DND-41 (cell line): Measurements from ENCODE around the gene FREM1.

Experiments
- ATAC-seq: fragments of 200-7000 bp; cut with Tn5 transposase; 3 replicates; pipeline ENCODE4 v1.9.1; 2021; ENCODE audit warnings: low read depth; ENCODE audit not compliant: insufficient read depth
- DNase-seq: peaks from one replicate; pipeline ENCODE4 v3.0.0-alpha.2; 2020
- H2AFZ ChIP-seq: 2 replicates; pipeline ENCODE4 v1.6.0; 2012; ENCODE audit warnings: low read depth, low read length
- H3K27ac ChIP-seq: 2 replicates; pipeline ENCODE4 v1.5.1; 2012; ENCODE audit warnings: low read length, inconsistent platforms
- H3K27me3 ChIP-seq: fragments of 200-600 bp; sonication (generic); 2 replicates; pipeline ENCODE4 v1.6.0; 2012; ENCODE audit warnings: low read length, mild to moderate bottlenecking, inconsistent platforms; ENCODE audit not compliant: insufficient read depth, poor library complexity
- H3K36me3 ChIP-seq: 2 replicates; pipeline ENCODE4 v1.5.1; 2012; ENCODE audit warnings: low read length, inconsistent platforms; ENCODE audit not compliant: insufficient read depth
- H3K4me1 ChIP-seq: 2 replicates; pipeline ENCODE4 v1.5.1; 2012; ENCODE audit warnings: mild to moderate bottlenecking, low read length; ENCODE audit not compliant: insufficient read depth
- H3K4me2 ChIP-seq: 2 replicates; pipeline ENCODE4 v1.6.0; 2012; ENCODE audit warnings: mild to moderate bottlenecking, moderate library complexity, low read length, inconsistent platforms; ENCODE audit not compliant: insufficient read depth
- H3K4me3 ChIP-seq, 2 experiments: fragments of 200-600 bp in 1 of 2; shearing (Covaris generic) in 1 of 2; 2 replicates each; pipeline ENCODE4 v1.5.1; 2012 to 2016; ENCODE audit warnings: inconsistent platforms in 2 of 2, low read length in 2 of 2, mild to moderate bottlenecking in 2 of 2, low read depth in 1 of 2, moderate library complexity in 1 of 2
- H3K79me2 ChIP-seq: 2 replicates; pipeline ENCODE4 v1.6.0; 2012; ENCODE audit warnings: low read length, inconsistent platforms; ENCODE audit not compliant: insufficient read depth
- H3K9ac ChIP-seq: 2 replicates; pipeline ENCODE4 v1.6.0; 2012; ENCODE audit warnings: low read depth, mild to moderate bottlenecking, inconsistent platforms, low read length, moderate library complexity
- H3K9me3 ChIP-seq: 2 replicates; pipeline ENCODE4 v1.5.1; 2012; ENCODE audit warnings: low read length, moderate library complexity, mild to moderate bottlenecking, inconsistent platforms; ENCODE audit not compliant: insufficient read depth, severe bottlenecking
- H4K20me1 ChIP-seq: 2 replicates; pipeline ENCODE4 v1.6.0; 2012; ENCODE audit warnings: low read length; ENCODE audit not compliant: insufficient read depth
- CTCF ChIP-seq: IDR thresholded peaks from 2 replicates; pipeline ENCODE4 v1.5.1; 2012; ENCODE audit warnings: borderline replicate concordance, low read length, moderate library complexity, mild to moderate bottlenecking; ENCODE audit not compliant: poor library complexity, severe bottlenecking; ENCODE audit errors: extremely low read depth
- EZH2 ChIP-seq: IDR thresholded peaks from 3 replicates; pipeline ENCODE4 v1.6.1; 2012; ENCODE audit warnings: borderline replicate concordance, low read depth, mild to moderate bottlenecking, moderate library complexity, low read length, inconsistent platforms; ENCODE audit not compliant: severe bottlenecking

Gene FREM1

GRCh38 chr9:14744768-14745167 lies 165.5 kb downstream of the FREM1 start:
- no peaks in the 10 kb centered on the region for H3K79me2 ChIP-seq
- H2AFZ ChIP-seq: no peak overlapping the region
- H3K4me3 ChIP-seq: no peak overlapping the region
- no peak for DNase-seq
- no peak overlapping the region for H3K4me2 ChIP-seq
- H3K27ac ChIP-seq: no peak overlapping the region
- no peak overlapping the region for H3K9ac ChIP-seq
- no peak for ATAC-seq
- H3K4me1 ChIP-seq: no peaks in the 10 kb centered on the region
- H3K36me3 ChIP-seq: no peaks in the 10 kb centered on the region
- TF ChIP-seq EZH2 (no peak), CTCF (no peak)
- no peaks in the 10 kb centered on the region for H4K20me1 ChIP-seq
- H3K27me3 ChIP-seq: no peaks in the 10 kb centered on the region
- no peaks in the 10 kb centered on the region for H3K9me3 ChIP-seq

GRCh38 chr9:14741369-14741768 lies 168.9 kb downstream of the FREM1 start:
- Histone ChIP-seq H3K9ac (no peak overlapping the region), H3K36me3 (no peaks in the 10 kb centered on the region), H3K79me2 (no peaks in the 10 kb centered on the region), H3K4me1 (no peaks in the 10 kb centered on the region), H3K27ac (no peak overlapping the region), H3K9me3 (no peaks in the 10 kb centered on the region), H4K20me1 (no peaks in the 10 kb centered on the region), H3K4me3 (no peak overlapping the region), H2AFZ (no peak overlapping the region), H3K4me2 (no peak overlapping the region), H3K27me3 (no peaks in the 10 kb centered on the region)
- TF ChIP-seq EZH2: no peak
- TF ChIP-seq CTCF: no peak
- DNase-seq (no peak), ATAC-seq (no peak)

- Histone ChIP-seq H3K4me1 (no peaks in the 10 kb centered on the region), H2AFZ (no peak overlapping the region), H3K9ac (no peak overlapping the region), H3K27me3 (no peaks in the 10 kb centered on the region), H3K79me2 (no peaks in the 10 kb centered on the region), H4K20me1 (no peaks in the 10 kb centered on the region), H3K36me3 (no peaks in the 10 kb centered on the region), H3K4me2 (no peak overlapping the region), H3K4me3 (no peak overlapping the region), H3K27ac (no peak overlapping the region), H3K9me3 (no peaks in the 10 kb centered on the region)
- ATAC-seq (no peak), DNase-seq (no peak)
- TF ChIP-seq CTCF (no peak), EZH2 (no peak)
Measured at GRCh38 chr9:14733133-14733532, 177.1 kb downstream of the FREM1 start.

- H3K4me2 ChIP-seq: no peak overlapping the region
- H3K27ac ChIP-seq: no peak overlapping the region
- no peaks in the 10 kb centered on the region for H3K27me3 ChIP-seq
- no peaks in the 10 kb centered on the region for H3K79me2 ChIP-seq
- H3K4me1 ChIP-seq: no peaks in the 10 kb centered on the region
- DNase-seq: no peak
- no peaks in the 10 kb centered on the region for H4K20me1 ChIP-seq
- H3K36me3 ChIP-seq: no peaks in the 10 kb centered on the region
- TF ChIP-seq CTCF (no peak), EZH2 (no peak)
- H2AFZ ChIP-seq: no peak overlapping the region
- H3K4me3 ChIP-seq: no peak overlapping the region
- no peaks in the 10 kb centered on the region for H3K9me3 ChIP-seq
- H3K9ac ChIP-seq: no peak overlapping the region
- no peak for ATAC-seq
Measured at GRCh38 chr9:14731294-14731981, 178.8 kb downstream of the FREM1 start.
